HepG2 (cell line): ENCODE measurements around the gene PEX14. TPM values are rescaled to one million over a fixed set of nuclear protein-coding genes. Genes with fewer than 3 reads are reported as not detected.

ENCODE experiments used
- ATAC-seq: fragments of 200-7000 bp; cut with Tn5 transposase; 3 replicates; pipeline ENCODE4 v1.9.1; 2020; ENCODE audit warnings: mild to moderate bottlenecking, moderate library complexity
- BruUV-seq: library from RNA; stranded (reverse); fragments of 400-500 nt; replicated peaks from 2 replicates; lab custom pipeline; 2021; lab: Mats Ljungman, UMichigan
- CTCF ChIA-PET: fragments of 300-600 bp; formaldehyde crosslinking; extraction: SDS; loops from one replicate; lab custom pipeline; 2021; ENCODE audit warnings: low total read pairs, inconsistent platforms, low intra/inter-chr PET ratio; lab: Yijun Ruan, JAX
- POLR2A ChIA-PET: fragments of 350-600 bp; sonication (Branson Sonifier 250); formaldehyde crosslinking; loops from one replicate; lab custom pipeline; 2020; ENCODE audit warnings: antibody characterized with exemption, inconsistent platforms; lab: Yijun Ruan, JAX
- DNase-seq: peaks from one replicate; pipeline ENCODE4 v3.0.0-alpha.2; 2015; ENCODE audit warnings: low spot score
- FAIRE-seq: peaks from 3 replicates; lab custom pipeline; 2011; peaks lifted over from hg19 to GRCh38; lab: Jason Lieb, UNC
- H2AFZ ChIP-seq: one replicate; pipeline ENCODE4 v1.6.1; 2011; ENCODE audit warnings: low read length, inconsistent platforms
- H3K27ac ChIP-seq: fragments of 300-600 bp; 3 replicates; pipeline ENCODE4 v1.8.0; 2011; ENCODE audit warnings: mixed run types, mild to moderate bottlenecking, mixed read lengths, low read length, inconsistent platforms; ENCODE audit not compliant: insufficient read depth; ENCODE audit errors: extremely low read length
- H3K27me3 ChIP-seq, 2 experiments: fragments of 200-600 bp in 1 of 2; 2 replicates in 1 of 2; 3 replicates in 1 of 2; pipeline versions ENCODE4 v1.6.0 to v1.8.0; 2011; ENCODE audit warnings: low read length in 2 of 2, mild to moderate bottlenecking in 2 of 2, moderate library complexity in 2 of 2, inconsistent platforms in 1 of 2; ENCODE audit not compliant: insufficient read depth in 2 of 2, control insufficient read depth in 1 of 2
- H3K36me3 ChIP-seq, 2 experiments: fragments of 200-600 bp in 1 of 2; replicated peaks in 1 of 2; 2 replicates in 1 of 2; 3 replicates in 1 of 2; pipeline versions ENCODE4 v1.5.1 to v1.8.0; 2011; ENCODE audit warnings: low read length in 2 of 2, inconsistent platforms in 1 of 2; ENCODE audit not compliant: insufficient read depth in 2 of 2, control insufficient read depth in 1 of 2
- H3K4me1 ChIP-seq: 2 replicates; pipeline ENCODE4 v1.5.1; 2012; ENCODE audit warnings: low read length, inconsistent platforms; ENCODE audit not compliant: insufficient read depth
- H3K4me2 ChIP-seq: 2 replicates; pipeline ENCODE4 v1.6.0; 2011; ENCODE audit warnings: low read depth, low read length, inconsistent platforms
- H3K4me3 ChIP-seq, 3 experiments: fragments of 200-600 bp in 1 of 3; sonication (generic), shearing (Covaris generic) in 1 of 3; replicated peaks in 1 of 3; 2 replicates each; pipeline ENCODE4 v1.5.1; 2011 to 2016; ENCODE audit warnings: low read length in 3 of 3, inconsistent platforms in 2 of 3, low read depth in 2 of 3, mild to moderate bottlenecking in 2 of 3, control low read depth in 1 of 3, mixed read lengths in 1 of 3; ENCODE audit not compliant: insufficient read depth in 1 of 3
- H3K79me2 ChIP-seq: one replicate; pipeline ENCODE4 v1.6.1; 2011; ENCODE audit warnings: low read length, inconsistent platforms; ENCODE audit not compliant: insufficient read depth
- H3K9ac ChIP-seq: 2 replicates; pipeline ENCODE4 v1.6.0; 2011; ENCODE audit warnings: mild to moderate bottlenecking, low read depth, low read length, inconsistent platforms; ENCODE audit not compliant: insufficient read depth
- H3K9me3 ChIP-seq: 2 replicates; pipeline ENCODE4 v1.5.1; 2012; ENCODE audit warnings: mild to moderate bottlenecking, low read length
- H4K20me1 ChIP-seq: 2 replicates; pipeline ENCODE4 v1.6.0; 2011; ENCODE audit warnings: inconsistent platforms, mild to moderate bottlenecking, low read length, moderate library complexity; ENCODE audit not compliant: insufficient read depth
- AFF4 ChIP-seq: sonication (generic); formaldehyde crosslinking; IDR thresholded peaks from 2 replicates; pipeline ENCODE4 v1.4.0; 2020; ENCODE audit warnings: missing genetic modification reagents
- GMEB1 ChIP-seq: sonication (generic); formaldehyde crosslinking; IDR thresholded peaks from 2 replicates; pipeline ENCODE4 v1.5.1; 2020; ENCODE audit warnings: missing genetic modification reagents, mild to moderate bottlenecking, borderline replicate concordance
- GMEB2 ChIP-seq: IDR thresholded peaks from 2 replicates; pipeline ENCODE4 v1.6.1; 2016; ENCODE audit warnings: missing biosample characterization, missing genetic modification reagents, low read depth
- NFE2 ChIP-seq: sonication (generic); formaldehyde crosslinking; IDR thresholded peaks from 2 replicates; pipeline ENCODE4 v1.4.0; 2020; ENCODE audit warnings: missing genetic modification reagents
- TOE1 ChIP-seq: sonication (generic); formaldehyde crosslinking; IDR thresholded peaks from 2 replicates; pipeline ENCODE4 v1.4.0; 2020; ENCODE audit warnings: mild to moderate bottlenecking, missing genetic modification reagents
- TOPORS ChIP-seq: sonication (generic); formaldehyde crosslinking; IDR thresholded peaks from 2 replicates; pipeline ENCODE4 v1.8.0; 2023; ENCODE audit warnings: mild to moderate bottlenecking, missing genetic modification reagents
- ZBTB4 ChIP-seq: sonication (generic); formaldehyde crosslinking; IDR thresholded peaks from 2 replicates; pipeline ENCODE4 v1.4.0; 2020; ENCODE audit warnings: missing genetic modification reagents, mild to moderate bottlenecking, borderline replicate concordance
- ZMYM3 ChIP-seq: sonication (generic); formaldehyde crosslinking; IDR thresholded peaks from 2 replicates; pipeline ENCODE4 v1.5.1; 2020; ENCODE audit warnings: mild to moderate bottlenecking, missing genetic modification reagents
- ZNF564 ChIP-seq: sonication (generic); formaldehyde crosslinking; IDR thresholded peaks from 2 replicates; pipeline ENCODE4 v1.8.1; 2023; ENCODE audit warnings: mild to moderate bottlenecking, missing genetic modification reagents
- ZNF570 ChIP-seq: sonication (generic); formaldehyde crosslinking; IDR thresholded peaks from 2 replicates; pipeline ENCODE4 v1.4.0; 2020; ENCODE audit warnings: mild to moderate bottlenecking, missing genetic modification reagents, borderline replicate concordance
- WGBS: methylation state at CpG from one replicate; pipeline ENCODE4 v1.1.6; 2017; ENCODE audit warnings: low lambda C conversion rate; 5-methylcytosine and 5-hydroxymethylcytosine counted together
- in situ Hi-C: cut with HindIII; loops from 2 replicates; pipeline ENCODE4 v1.10.0; 2017; ENCODE audit warnings: low pct_unique_long_range_greater_than_20kb; ENCODE audit not compliant: extremely low pct_ligation_motif_present
- intact Hi-C: fragments of 100-400 bp; cut with micrococcal nuclease; formaldehyde crosslinking; loops from one replicate; pipeline ENCODE4 v1.10.0; 2022; ENCODE audit not compliant: unreplicated experiment
- polyA plus RNA-seq, 8 experiments: library from polyadenylated mRNA; depleted of rRNA in 3 of 8; stranded (reverse) in 7 of 8; unstranded in 1 of 8; fragments of >200 nt; fragmentation: Illumina TruSeq in 4 of 8; extraction: Trizol in 4 of 8; gene quantifications; 2 replicates each; pipeline versions ENCODE4 v1.2.1 to v1.2.3, GENCODE V29; 2011 to 2016; ENCODE audit warnings: low read depth in 4 of 8, missing spikeins in 1 of 8, mixed read lengths in 1 of 8; ENCODE audit not compliant: insufficient read depth in 1 of 8
- total RNA-seq, 5 experiments: library from RNA; depleted of rRNA; stranded (reverse); fragments of >200 nt; fragmentation: Illumina TruSeq; extraction: Trizol; gene quantifications; 2 replicates each; pipeline ENCODE4 v1.2.3, GENCODE V29; 2016; ENCODE audit warnings: low read depth in 1 of 5

Gene PEX14
- total and polyA plus RNA-seq, 2 of the 13 experiments (the other 11 are each of a cell fraction or from before 2014, with no cell fraction given): 6.5 to 9.9 TPM

GRCh38 chr1:10489291-10490055 lies 14.7 kb downstream of the PEX14 start (continued):
- TF ChIP-seq ZBTB4: no peak
- TF ChIP-seq, all 625 proteins: peak for 22

GRCh38 chr1:10490286-10490970 lies 15.7 kb downstream of the PEX14 start:
- peaks cover 37% of the 10 kb centered on the region for H4K20me1 ChIP-seq
- POLR2A ChIA-PET: no interaction called here
- peaks cover 34% of the 10 kb centered on the region for H3K4me1 ChIP-seq
- H3K4me3 ChIP-seq: no peak overlapping the region
- H3K9me3 ChIP-seq: no peaks in the 10 kb centered on the region; the same call in 1 of the 2 replicates
- FAIRE-seq: no peak
- no peak overlapping the region for H3K9ac ChIP-seq
- no TSS peak for BruUV-seq
- WGBS: 86% methylated on average over 9 of the region's 12 CpGs
- H3K27me3 ChIP-seq: no peaks in the 10 kb centered on the region
- H3K4me2 ChIP-seq: no peak overlapping the region
- in situ Hi-C loops (no loop called here), intact Hi-C loops (no loop called here)
- CTCF ChIA-PET: no interaction called here
- H3K79me2 ChIP-seq: peaks cover 41% of the 10 kb centered on the region
- H3K27ac ChIP-seq: no peak overlapping the region
- DNase-seq: no peak
- H2AFZ ChIP-seq: no peak overlapping the region
- no peak for ATAC-seq
- peaks cover 0 to 3% of the 10 kb centered on the region in 2 experiments; a peak in 1 of 5 replicates for H3K36me3 ChIP-seq
- no peak for TF ChIP-seq GMEB1
- TF ChIP-seq TOPORS (CRISPR knock-in tag): no peak
- TF ChIP-seq ZNF564 (CRISPR knock-in tag): no peak
- no peak for TF ChIP-seq GMEB2 (CRISPR knock-in tag)
- no peak for TF ChIP-seq TOE1 (CRISPR knock-in tag)
- TF ChIP-seq ZNF570 (CRISPR knock-in tag): no peak
- TF ChIP-seq AFF4 (CRISPR knock-in tag): no peak
- no peak for TF ChIP-seq NFE2 (CRISPR knock-in tag)
- TF ChIP-seq ZMYM3: no peak
